Lower leg skin (tissue), 3 donors: ENCODE measurements around the gene CNTNAP4.

Experiments
- CTCF ChIP-seq, 3 donors: fragments of 450-650 bp; IDR thresholded peaks; one replicate each; pipeline ENCODE4 v1.5.1; 2016; ENCODE audit warnings: antibody characterized with exemption in 3 of 3, mild to moderate bottlenecking in 3 of 3, moderate library complexity in 2 of 3
- POLR2A ChIP-seq, 2 donors: fragments of 450-650 bp; IDR thresholded peaks; one replicate each; pipeline ENCODE4 v1.6.1; 2016 to 2017; ENCODE audit warnings: antibody characterized with exemption in 2 of 2, mild to moderate bottlenecking in 1 of 2, moderate library complexity in 1 of 2

DNA sequence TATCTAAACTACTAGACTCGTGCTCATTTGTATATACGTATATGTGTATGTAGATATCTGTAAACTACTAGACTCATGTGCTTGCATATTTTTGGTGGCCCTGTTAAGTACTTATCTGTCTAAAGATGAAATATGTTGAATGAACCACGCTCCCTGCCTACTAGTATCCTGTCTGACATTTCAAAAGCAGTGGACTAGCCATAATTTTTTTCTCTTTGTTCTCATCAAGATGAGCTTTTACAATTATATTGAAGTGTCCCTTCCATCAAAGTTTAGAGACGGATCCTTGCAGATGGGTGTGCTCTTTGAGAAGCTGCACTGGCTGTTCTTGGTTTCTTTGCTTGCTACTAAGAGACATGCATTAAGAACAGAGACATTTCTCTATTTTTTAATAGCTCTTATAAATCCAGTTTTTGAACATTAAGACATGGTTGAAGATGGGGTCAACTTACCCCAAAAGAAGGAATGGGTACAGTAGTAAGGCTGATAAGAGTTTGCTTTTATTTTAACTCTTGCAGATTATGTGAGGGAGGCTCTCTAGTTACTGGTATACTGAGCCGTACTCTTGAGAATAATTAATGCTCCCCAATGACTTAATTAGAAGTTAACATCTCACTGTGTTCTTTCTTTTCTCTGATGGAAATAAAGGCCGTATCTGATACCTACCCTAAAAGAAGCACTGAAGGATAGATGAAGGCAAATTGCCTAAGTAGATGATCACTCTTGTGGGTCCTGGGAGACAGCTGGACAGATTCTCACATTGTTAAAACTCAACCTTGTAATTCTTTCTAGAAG, 3.4 kb downstream of the CNTNAP4 start:
- TF ChIP-seq CTCF (IDR thresholded peaks at IDR 0.05) = no peak
- no peak for TF ChIP-seq POLR2A (IDR thresholded peaks at IDR 0.05)
